ENCODE measurements around the gene KAT5. TPM values are rescaled to one million over a fixed set of nuclear protein-coding genes. Genes with fewer than 3 reads are reported as not detected.
"Not testable (repeated sequence)": the region's sequence is repeated elsewhere in the genome, so short reads cannot be mapped to it uniquely, and the experiment has no call there.

The KAT5 gene
- polyA plus RNA-seq (2014; cell fraction: cytosol; rRNA removed), result 51.7 and 63.6 TPM in 2 replicates
- polyA plus RNA-seq (2014; cell fraction: nucleus; rRNA removed), result 57.7 and 75.3 TPM in 2 replicates

GRCh38 chr11:65711785-65712632 lies at the start of gene KAT5:
TSS of gene KAT5 (plus strand) at chr11:65712252. CDS start at chr11:65712268, 16 bp downstream.
- peak; percentile 99 for DNase-seq (ENCODE audit: low spot score)

- peak; percentile 85 for DNase-seq (ENCODE audit: low spot score)
These were observed 49.0 kb upstream of the KAT5 start, which contains the start of gene RELA for GRCh38 chr11:65662799-65663638. TSS of gene RELA (minus strand) at chr11:65662916. CDS start at chr11:65662832, 84 bp downstream.

GRCh38 chr11:65663639-65664200 lies 48.3 kb upstream of the KAT5 start:
- DNase-seq (ENCODE audit: low spot score), result no peak

GRCh38 chr11:65672180-65672860 lies 39.7 kb upstream of the KAT5 start:
- no peak for DNase-seq (ENCODE audit: low spot score)

- DNase-seq (ENCODE audit: low spot score), result no peak
These were observed 39.1 kb upstream of the KAT5 start for GRCh38 chr11:65672982-65673381.

- DNase-seq (ENCODE audit: low spot score), result no peak
These were observed 31.8 kb upstream of the KAT5 start for GRCh38 chr11:65680192-65680743.

DNA sequence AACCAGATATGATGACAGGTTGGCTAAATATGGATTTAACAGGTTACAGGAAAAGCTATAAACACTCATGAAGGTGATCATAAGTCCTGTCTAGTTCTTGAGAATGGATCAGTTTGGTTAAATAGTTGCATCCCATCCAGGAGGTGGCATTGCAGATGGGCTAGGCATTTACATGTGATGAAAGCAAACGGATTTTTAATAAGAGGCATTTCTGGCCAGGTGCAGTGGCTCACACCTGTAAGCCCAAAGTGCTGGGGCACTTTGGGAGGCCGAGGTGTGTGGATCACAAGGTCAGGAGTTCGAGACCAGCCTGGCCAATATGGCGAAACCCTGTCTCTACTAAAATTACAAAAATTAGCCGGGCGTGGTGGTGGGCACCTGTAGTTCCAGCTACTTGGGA lies 28.6 kb upstream of the KAT5 start:
- DNase-seq (ENCODE audit: low spot score), result not testable (repeated sequence)

DNA sequence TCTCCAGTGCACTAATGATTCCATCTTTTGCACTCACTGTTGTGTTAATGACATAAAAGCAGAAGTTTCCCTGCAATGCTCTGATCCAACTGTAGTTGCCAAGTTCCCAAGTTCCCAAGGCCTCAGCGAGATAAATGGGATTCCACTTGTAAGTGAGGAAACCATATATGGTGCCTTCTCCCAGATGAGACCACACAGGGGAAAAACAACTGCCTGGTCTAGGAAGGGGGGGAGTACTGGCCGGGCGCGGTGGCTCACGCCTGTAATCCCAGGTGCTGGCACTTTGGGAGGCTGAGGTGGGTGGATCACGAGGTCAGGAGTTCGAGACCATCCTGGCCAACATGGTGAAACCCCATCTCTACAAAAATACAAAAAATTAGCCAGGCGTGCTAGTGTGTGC lies 26.1 kb upstream of the KAT5 start:
- DNase-seq (ENCODE audit: low spot score), result no peak

GRCh38 chr11:65691847-65692246 lies 20.2 kb upstream of the KAT5 start:
- not testable (repeated sequence) for DNase-seq (ENCODE audit: low spot score)

GRCh38 chr11:65692367-65692766 lies 19.7 kb upstream of the KAT5 start:
- DNase-seq (ENCODE audit: low spot score), result no peak

- DNase-seq (ENCODE audit: low spot score), result no peak
These were observed 16.4 kb upstream of the KAT5 start for GRCh38 chr11:65695459-65696241.

DNA sequence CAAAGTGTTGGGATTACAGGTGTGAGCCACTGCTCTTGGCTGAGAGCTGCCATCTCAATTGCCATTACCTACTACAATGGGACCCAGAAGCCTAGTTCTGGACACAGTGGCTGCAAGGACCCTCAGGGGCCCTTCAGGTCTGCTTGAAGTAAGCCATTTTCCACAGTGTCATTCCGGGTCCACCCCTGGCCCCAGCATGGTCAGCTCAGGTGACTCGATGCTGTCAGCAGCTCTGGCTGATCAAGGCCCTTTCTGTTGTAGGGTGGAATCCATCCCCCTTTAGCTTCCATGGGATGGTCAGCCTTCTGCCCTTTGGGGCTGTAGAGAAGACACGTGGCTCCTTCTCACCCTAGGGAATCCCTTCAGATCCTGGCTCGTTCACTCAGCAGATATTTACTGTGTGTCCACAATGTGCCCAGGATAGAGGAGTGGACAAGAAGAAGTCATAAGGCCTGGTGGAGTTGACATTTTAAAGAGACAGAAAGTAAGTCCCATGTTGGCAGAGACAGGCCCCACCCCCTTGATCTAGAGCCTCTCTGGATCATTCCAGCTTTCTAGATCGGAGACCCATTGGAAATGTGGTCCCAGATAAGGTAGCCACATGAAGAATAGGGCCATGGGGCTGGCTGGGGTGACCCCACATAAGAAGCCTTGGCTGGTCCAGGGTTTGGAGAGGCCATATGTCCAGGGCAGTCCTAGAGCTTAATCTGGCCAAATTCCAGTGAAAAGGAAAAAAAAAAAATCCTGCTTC lies 15.1 kb upstream of the KAT5 start:
- DNase-seq (ENCODE audit: low spot score), result no peak

DNA sequence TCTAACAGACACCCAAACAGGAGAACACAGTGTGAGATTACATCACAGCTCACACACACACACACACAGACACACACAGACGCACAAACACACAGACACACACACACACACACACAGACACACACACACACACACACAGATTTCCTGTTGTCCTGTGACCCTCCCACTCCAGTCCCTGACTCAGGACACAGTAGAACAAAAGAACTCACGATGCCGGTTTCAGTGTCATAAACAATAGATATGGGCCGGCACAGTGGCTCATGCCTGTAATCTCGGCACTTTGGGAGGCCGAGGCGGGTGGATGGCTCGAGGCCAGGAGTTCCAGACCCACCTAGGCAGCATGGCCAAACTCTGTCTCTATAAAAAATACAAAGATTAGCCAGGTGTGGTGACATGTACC lies 13.8 kb upstream of the KAT5 start:
- no peak for DNase-seq (ENCODE audit: low spot score)

- DNase-seq (ENCODE audit: low spot score), result no peak
These were observed 12.7 kb upstream of the KAT5 start for GRCh38 chr11:65699306-65699705.

- DNase-seq (ENCODE audit: low spot score), result no peak
These were observed 11.7 kb upstream of the KAT5 start for GRCh38 chr11:65700399-65700798.

GRCh38 chr11:65701686-65702085 lies 10.4 kb upstream of the KAT5 start:
- no peak for DNase-seq (ENCODE audit: low spot score)

DNA sequence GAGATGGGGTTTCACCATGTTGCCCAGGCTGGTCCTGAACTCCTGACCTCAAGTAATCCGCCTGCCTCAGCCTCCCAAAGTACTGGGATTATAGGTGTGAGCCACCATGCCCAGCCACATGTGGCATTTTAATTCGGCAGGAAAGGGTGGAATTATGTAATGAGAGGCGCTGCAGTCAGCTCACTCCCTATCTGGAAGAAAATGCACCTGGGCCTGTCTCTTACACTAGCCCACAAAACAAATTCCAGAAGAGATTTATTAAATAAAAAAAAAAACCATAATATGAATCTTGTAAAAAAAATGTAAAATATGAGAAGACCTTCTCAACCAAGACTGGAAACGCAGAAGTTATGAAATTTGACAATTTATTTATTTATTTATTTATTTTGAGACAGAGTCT lies 8.2 kb upstream of the KAT5 start:
- no peak for DNase-seq (ENCODE audit: low spot score)

- DNase-seq (ENCODE audit: low spot score), result peak; percentile 75
These were observed 5.7 kb upstream of the KAT5 start for GRCh38 chr11:65706303-65706763.

- DNase-seq (ENCODE audit: low spot score), result not testable (repeated sequence)
These were observed 5.0 kb upstream of the KAT5 start for GRCh38 chr11:65707002-65707401.
